Measurements from ENCODE around the gene SLAMF8.
A peak's percentile ranks its signal among the peaks of the same experiment; 100 is the strongest.

Gene SLAMF8

GRCh38 chr1:159826441-159827101 is at the start of gene SLAMF8:
SLAMF8 (plus strand) TSS chr1:159826873; CDS start chr1:159826899, 26 bp downstream.
- DNase-seq (ENCODE audit: low read depth), result no peak

- DNase-seq (ENCODE audit: low read depth), result no peak
These were observed 48.4 kb upstream of the SLAMF8 start for GRCh38 chr1:159778266-159778665.

GRCh38 chr1:159779403-159779851 is 47.2 kb upstream of the SLAMF8 start:
- no peak for DNase-seq (ENCODE audit: low read depth)

GRCh38 chr1:159780583-159781582 is 45.8 kb upstream of the SLAMF8 start, which contains the start of gene DUSP23:
DUSP23 (plus strand) TSS chr1:159780962; CDS start chr1:159781101, 139 bp downstream.
- DNase-seq (ENCODE audit: low read depth), result peak; percentile 92

- DNase-seq (ENCODE audit: low read depth), result no peak
These were observed 44.7 kb upstream of the SLAMF8 start for GRCh38 chr1:159781992-159782391.

GRCh38 chr1:159783724-159784123 is 42.9 kb upstream of the SLAMF8 start:
- DNase-seq (ENCODE audit: low read depth), result no peak

GRCh38 chr1:159786465-159786864 is 40.2 kb upstream of the SLAMF8 start:
- DNase-seq (ENCODE audit: low read depth), result no peak

GRCh38 chr1:159786966-159787365 is 39.7 kb upstream of the SLAMF8 start:
- DNase-seq (ENCODE audit: low read depth), result no peak

- DNase-seq (ENCODE audit: low read depth), result no peak
These were observed 36.3 kb upstream of the SLAMF8 start for GRCh38 chr1:159790237-159790917.

- DNase-seq (ENCODE audit: low read depth), result no peak
These were observed 35.6 kb upstream of the SLAMF8 start for GRCh38 chr1:159791031-159791430.

- no peak for DNase-seq (ENCODE audit: low read depth)
These were observed 35.2 kb upstream of the SLAMF8 start for GRCh38 chr1:159791461-159791860.

- DNase-seq (ENCODE audit: low read depth), result no peak
These were observed 31.1 kb upstream of the SLAMF8 start for GRCh38 chr1:159795534-159795933.

GRCh38 chr1:159798893-159799292 is 27.8 kb upstream of the SLAMF8 start:
- peak; percentile 69 for DNase-seq (ENCODE audit: low read depth)

- no peak for DNase-seq (ENCODE audit: low read depth)
These were observed 27.2 kb upstream of the SLAMF8 start for GRCh38 chr1:159799446-159799985.

- no peak for DNase-seq (ENCODE audit: low read depth)
These were observed 26.3 kb upstream of the SLAMF8 start for GRCh38 chr1:159800177-159800930.

- no peak for DNase-seq (ENCODE audit: low read depth)
These were observed 24.6 kb upstream of the SLAMF8 start, which contains the start of gene FCRL6 for GRCh38 chr1:159802111-159802510. FCRL6 (plus strand) TSS chr1:159802360; CDS start chr1:159802425, 65 bp downstream.

GRCh38 chr1:159803956-159804689 is 22.6 kb upstream of the SLAMF8 start:
- DNase-seq (ENCODE audit: low read depth), result no peak

GRCh38 chr1:159804924-159805323 is 21.7 kb upstream of the SLAMF8 start:
- DNase-seq (ENCODE audit: low read depth), result no peak

- no peak for DNase-seq (ENCODE audit: low read depth)
These were observed 10.7 kb upstream of the SLAMF8 start for GRCh38 chr1:159815926-159816325.

- DNase-seq (ENCODE audit: low read depth), result no peak
These were observed 9.2 kb upstream of the SLAMF8 start for GRCh38 chr1:159817276-159818041.

Measured in HS-27A (cell line).